MCF 10A (cell line): Measurements from ENCODE around the gene LRFN2. TPM values are rescaled to one million over a fixed set of nuclear protein-coding genes. Genes with fewer than 3 reads are reported as not detected.
A peak's percentile ranks its signal among the peaks of the same experiment; 100 is the strongest.

ENCODE experiments used
- BruUV-seq: library from RNA; stranded (reverse); fragments of 400-500 nt; replicated peaks from 2 replicates; lab custom pipeline; 2021; lab: Mats Ljungman, UMichigan
- CTCF ChIA-PET: fragments of 300-600 bp; sonication (Branson Sonifier 250); formaldehyde crosslinking; extraction: SDS; loops from one replicate; lab custom pipeline; 2021; ENCODE audit warnings: antibody characterized with exemption, inconsistent platforms; lab: Yijun Ruan, JAX
- POLR2A ChIA-PET: fragments of 300-600, 350-650 bp; sonication (Branson Sonifier 250); formaldehyde crosslinking; extraction: SDS; loops from one replicate; lab custom pipeline; 2020; ENCODE audit warnings: antibody characterized with exemption, inconsistent platforms; lab: Yijun Ruan, JAX
- DNase-seq: peaks from one replicate; pipeline ENCODE4 v3.0.0-alpha.2; 2018; ENCODE audit not compliant: unreplicated experiment
- H3K27ac Mint-ChIP-seq: one replicate; pipeline ENCODE4 v1.8.0; 2022; ENCODE audit warnings: mild to moderate bottlenecking, low read depth, mixed read lengths; ENCODE audit not compliant: unreplicated experiment
- H3K27me3 Mint-ChIP-seq: one replicate; pipeline ENCODE4 v1.8.0; 2022; ENCODE audit warnings: mixed read lengths; ENCODE audit not compliant: insufficient read depth, unreplicated experiment
- H3K36me3 Mint-ChIP-seq: one replicate; pipeline ENCODE4 v1.8.0; 2022; ENCODE audit warnings: mild to moderate bottlenecking, moderate library complexity, mixed read lengths; ENCODE audit not compliant: insufficient read depth, unreplicated experiment
- H3K4me1 Mint-ChIP-seq: one replicate; pipeline ENCODE4 v1.8.0; 2022; ENCODE audit warnings: mixed read lengths; ENCODE audit not compliant: insufficient read depth, unreplicated experiment
- H3K4me3 Mint-ChIP-seq: one replicate; pipeline ENCODE4 v1.8.0; 2022; ENCODE audit warnings: mild to moderate bottlenecking, moderate library complexity, mixed read lengths; ENCODE audit not compliant: unreplicated experiment
- H3K9me3 Mint-ChIP-seq: one replicate; pipeline ENCODE4 v1.8.0; 2022; ENCODE audit warnings: mixed read lengths; ENCODE audit not compliant: unreplicated experiment
- CTCF ChIP-seq: fragments of 200-600 bp; IDR thresholded peaks from one replicate; pipeline ENCODE4 v1.8.0; 2022; ENCODE audit warnings: antibody characterized with exemption, mild to moderate bottlenecking; ENCODE audit not compliant: unreplicated experiment
- intact Hi-C: fragments of 100-400 bp; cut with micrococcal nuclease; formaldehyde crosslinking; loops from 2 replicates; pipeline ENCODE4 v1.14.1; 2022
- total RNA-seq: library from RNA; stranded (reverse); gene quantifications from 2 replicates; pipeline ENCODE4 v1.2.3, GENCODE V29; 2022

Gene LRFN2
- total RNA-seq, 1 experiment from 2014 or later: not detected

- H3K4me3 Mint-ChIP-seq: peak overlapping the region; percentile 76
- intact Hi-C loops: loop anchor here (5.0 kb wide), 1 partner anchor 259 kb away; no protein-coding TSS in a partner anchor
- H3K27me3 Mint-ChIP-seq: peaks cover 19% of the 10 kb centered on the region
- CTCF ChIA-PET: interaction anchor here (0.7 to 2.7 kb wide), 8 partner anchors 8 to 426 kb away, joined by 3 to 7 read pairs (median 3); no protein-coding TSS in a partner anchor
- BruUV-seq: no TSS peak
- DNase-seq: no peak
- no peak for TF ChIP-seq CTCF
- H3K9me3 Mint-ChIP-seq: no peaks in the 10 kb centered on the region
- H3K36me3 Mint-ChIP-seq: no peaks in the 10 kb centered on the region
- H3K27ac Mint-ChIP-seq: no peak overlapping the region
- H3K4me1 Mint-ChIP-seq: no peaks in the 10 kb centered on the region
- POLR2A ChIA-PET: no interaction called here
These were observed 579 bp downstream of the LRFN2 start for GRCh38 chr6:40586369-40587201.

GRCh38 chr6:40585651-40586269, 1.4 kb downstream of the LRFN2 start:
- DNase-seq: no peak
- ChIA-PET POLR2A (no interaction called here), CTCF (no interaction called here)
- no peak overlapping the region for H3K27ac Mint-ChIP-seq
- H3K36me3 Mint-ChIP-seq: no peaks in the 10 kb centered on the region
- no TSS peak for BruUV-seq
- intact Hi-C loops: loop anchor here (5.0 kb wide), 1 partner anchor 258 kb away; no protein-coding TSS in a partner anchor
- peaks cover 19% of the 10 kb centered on the region for H3K27me3 Mint-ChIP-seq
- no peak for TF ChIP-seq CTCF
- no peaks in the 10 kb centered on the region for H3K4me1 Mint-ChIP-seq
- no peaks in the 10 kb centered on the region for H3K9me3 Mint-ChIP-seq
- no peak overlapping the region for H3K4me3 Mint-ChIP-seq

- intact Hi-C loops: loop anchor here (5.0 kb wide), 1 partner anchor 258 kb away; no protein-coding TSS in a partner anchor
- H3K27me3 Mint-ChIP-seq: peaks cover 19% of the 10 kb centered on the region
These were observed 1.9 kb downstream of the LRFN2 start for GRCh38 chr6:40585223-40585622.

More at GRCh38 chr6:40585223-40585622, 1.9 kb downstream of the LRFN2 start:
- no peaks in the 10 kb centered on the region for H3K9me3 Mint-ChIP-seq
- no peak overlapping the region for H3K4me3 Mint-ChIP-seq
- no peak for DNase-seq
- H3K4me1 Mint-ChIP-seq: no peaks in the 10 kb centered on the region
- CTCF ChIA-PET: no interaction called here
- POLR2A ChIA-PET: no interaction called here
- BruUV-seq: no TSS peak
- H3K36me3 Mint-ChIP-seq: no peaks in the 10 kb centered on the region
- TF ChIP-seq CTCF: no peak
- no peak overlapping the region for H3K27ac Mint-ChIP-seq
